Fibroblast of peridontal ligament (primary cell): ENCODE data around the gene EMSY.
"Not testable (repeated sequence)": the region's sequence is repeated elsewhere in the genome, so short reads cannot be mapped to it uniquely, and the experiment has no call there.

Source experiments
- DNase-seq: peaks from one replicate; pipeline ENCODE4 v3.0.0-alpha.2; 2010; ENCODE audit errors: extremely low read depth

Gene EMSY

GRCh38 chr11:76444384-76445120, at the start of gene EMSY:
Gene EMSY, plus strand, starts transcription at chr11:76445018. Its CDS starts 1,921 bp downstream, at chr11:76446939.
- peak; percentile 100 for DNase-seq

- DNase-seq: no peak
Observed at GRCh38 chr11:76395296-76395695, 49.5 kb upstream of the EMSY start.

- DNase-seq: no peak
Observed at GRCh38 chr11:76397383-76397782, 47.4 kb upstream of the EMSY start.

- no peak for DNase-seq
Observed at GRCh38 chr11:76400967-76401366, 43.9 kb upstream of the EMSY start.

GRCh38 chr11:76401484-76401883, 43.3 kb upstream of the EMSY start:
- DNase-seq: not testable (repeated sequence)

GRCh38 chr11:76406359-76406758, 38.5 kb upstream of the EMSY start:
- DNase-seq: no peak

GRCh38 chr11:76408171-76408965, 36.5 kb upstream of the EMSY start:
- DNase-seq: no peak

GRCh38 chr11:76410851-76411357, 33.9 kb upstream of the EMSY start:
- DNase-seq: no peak

GRCh38 chr11:76415073-76415472, 29.7 kb upstream of the EMSY start:
- DNase-seq: no peak

- no peak for DNase-seq
Observed at GRCh38 chr11:76419896-76420295, 24.9 kb upstream of the EMSY start.

- DNase-seq: no peak
Observed at GRCh38 chr11:76424379-76424778, 20.4 kb upstream of the EMSY start.

- no peak for DNase-seq
Observed at GRCh38 chr11:76424891-76425290, 19.9 kb upstream of the EMSY start.

- no peak for DNase-seq
Observed at GRCh38 chr11:76426660-76427059, 18.2 kb upstream of the EMSY start.

- DNase-seq: peak; percentile 9
Observed at GRCh38 chr11:76436020-76436419, 8.8 kb upstream of the EMSY start.

- peak; percentile 18 for DNase-seq
Observed at GRCh38 chr11:76443268-76443980, 1.4 kb upstream of the EMSY start.

GRCh38 chr11:76444065-76444383, 794 bp upstream of the EMSY start:
- DNase-seq: no peak

GRCh38 chr11:76445121-76446084, 585 bp downstream of the EMSY start:
- peak; percentile 78 for DNase-seq

GRCh38 chr11:76448506-76448905, 3.7 kb downstream of the EMSY start:
- DNase-seq: no peak

GRCh38 chr11:76453248-76453647, 8.4 kb downstream of the EMSY start:
- no peak for DNase-seq

GRCh38 chr11:76455331-76455730, 10.5 kb downstream of the EMSY start:
- no peak for DNase-seq

GRCh38 chr11:76455931-76456330, 11.1 kb downstream of the EMSY start:
- no peak for DNase-seq
